ENCODE results near the gene PPP1R9A.

The PPP1R9A gene

GRCh38 chr7:95113590-95113989, 206.2 kb downstream of the PPP1R9A start:
- no peak overlapping the region for H3K4me3 ChIP-seq (replicated peaks; ENCODE audit: low read depth, low read length)
- no peak for TF ChIP-seq CTCF (IDR thresholded peaks at IDR 0.05; ENCODE audit: low read length, missing control alignments)
- DNase-seq (ENCODE audit: low read depth), result no peak

- TF ChIP-seq CTCF (IDR thresholded peaks at IDR 0.05; ENCODE audit: low read length, missing control alignments), result no peak
- no peak for DNase-seq (ENCODE audit: low read depth)
- no peak overlapping the region for H3K4me3 ChIP-seq (replicated peaks; ENCODE audit: low read depth, low read length)
Observed at GRCh38 chr7:95126053-95126709, 218.8 kb downstream of the PPP1R9A start.

GRCh38 chr7:95132500-95132899, 225.1 kb downstream of the PPP1R9A start:
- no peak for TF ChIP-seq CTCF (IDR thresholded peaks at IDR 0.05; ENCODE audit: low read length, missing control alignments)
- DNase-seq (ENCODE audit: low read depth), result no peak
- H3K4me3 ChIP-seq (replicated peaks; ENCODE audit: low read depth, low read length), result no peak overlapping the region

- H3K4me3 ChIP-seq (replicated peaks; ENCODE audit: low read depth, low read length), result no peak overlapping the region
- TF ChIP-seq CTCF (IDR thresholded peaks at IDR 0.05; ENCODE audit: low read length, missing control alignments), result no peak
- DNase-seq (ENCODE audit: low read depth), result no peak
Observed at GRCh38 chr7:95139922-95140321, 232.5 kb downstream of the PPP1R9A start.

GRCh38 chr7:95141755-95142154, 234.4 kb downstream of the PPP1R9A start:
- H3K4me3 ChIP-seq (replicated peaks; ENCODE audit: low read depth, low read length), result no peak overlapping the region
- DNase-seq (ENCODE audit: low read depth), result peak; percentile 20
- TF ChIP-seq CTCF (IDR thresholded peaks at IDR 0.05; ENCODE audit: low read length, missing control alignments), result no peak

GRCh38 chr7:95144256-95144655, 236.9 kb downstream of the PPP1R9A start:
- TF ChIP-seq CTCF (IDR thresholded peaks at IDR 0.05; ENCODE audit: low read length, missing control alignments), result no peak
- no peak for DNase-seq (ENCODE audit: low read depth)
- no peak overlapping the region for H3K4me3 ChIP-seq (replicated peaks; ENCODE audit: low read depth, low read length)

GRCh38 chr7:95155965-95156364, 248.6 kb downstream of the PPP1R9A start:
- DNase-seq (ENCODE audit: low read depth), result no peak
- H3K4me3 ChIP-seq (replicated peaks; ENCODE audit: low read depth, low read length), result no peak overlapping the region
- no peak for TF ChIP-seq CTCF (IDR thresholded peaks at IDR 0.05; ENCODE audit: low read length, missing control alignments)

Measured in fibroblast of pulmonary artery (primary cell).